ENCODE data around the gene PGRMC1. TPM values are rescaled to one million over a fixed set of nuclear protein-coding genes. Genes with fewer than 3 reads are reported as not detected.

PGRMC1 gene
- total RNA-seq, 1 experiment from 2014 or later, result 177 TPM

GRCh38 chrX:119189595-119189994, 46.5 kb upstream of the PGRMC1 start (continued):
- TF ChIP-seq E2F4 (CRISPR knock-in tag; IDR thresholded peaks at IDR 0.05; ENCODE audit: borderline replicate concordance, low read depth), result no peak
- no peak for TF ChIP-seq E2F5 (CRISPR knock-in tag; IDR thresholded peaks at IDR 0.05)
- no peak for TF ChIP-seq ERG (CRISPR knock-in tag; IDR thresholded peaks at IDR 0.05)
- TF ChIP-seq TP53 (CRISPR knock-in tag; IDR thresholded peaks at IDR 0.05), result no peak
- no peak for TF ChIP-seq AR (CRISPR knock-in tag; IDR thresholded peaks at IDR 0.05)

- Mint-ChIP-seq H3K4me3 (no peak overlapping the region), H3K4me1 (no peaks in the 10 kb centered on the region), H3K36me3 (no peaks in the 10 kb centered on the region), H3K9me3 (no peaks in the 10 kb centered on the region), H3K27ac (no peak overlapping the region), H3K27me3 (ENCODE audit: low read depth) (no peaks in the 10 kb centered on the region)
- ChIA-PET CTCF (interaction anchor here (1.6 kb wide), 1 partner anchor 71 kb away, joined by 7 read pairs; no protein-coding TSS in a partner anchor), POLR2A (no interaction called here)
- no peak for DNase-seq (ENCODE audit: low spot score)
- TF ChIP-seq TCF7 (CRISPR knock-in tag; IDR thresholded peaks at IDR 0.05; ENCODE audit: low read depth) (no peak), USF1 (CRISPR knock-in tag; IDR thresholded peaks at IDR 0.05) (no peak), OVOL2 (CRISPR knock-in tag; IDR thresholded peaks at IDR 0.05; ENCODE audit: borderline replicate concordance) (no peak), MLX (CRISPR knock-in tag; IDR thresholded peaks at IDR 0.05) (no peak), SMAD3 (CRISPR knock-in tag; IDR thresholded peaks at IDR 0.05; ENCODE audit: borderline replicate concordance) (no peak), KAT7 (CRISPR knock-in tag; IDR thresholded peaks at IDR 0.05; ENCODE audit: borderline replicate concordance) (no peak), MYBL2 (CRISPR knock-in tag; IDR thresholded peaks at IDR 0.05) (no peak), RORB (CRISPR knock-in tag; IDR thresholded peaks at IDR 0.05) (no peak), PRDM15 (CRISPR knock-in tag; IDR thresholded peaks at IDR 0.05) (no peak), NR2C2 (CRISPR knock-in tag; IDR thresholded peaks at IDR 0.05) (no peak)
- ATAC-seq, result no peak
These were observed 45.9 kb upstream of the PGRMC1 start for GRCh38 chrX:119190091-119190681.

Measured in WTC11 (cell line).